ENCODE measurements around the gene DNASE1L3. TPM values are rescaled to one million over a fixed set of nuclear protein-coding genes. Genes with fewer than 3 reads are reported as not detected.
A peak's percentile ranks its signal among the peaks of the same experiment; 100 is the strongest.

Gene DNASE1L3
- total and polyA plus RNA-seq, 3 experiments from 2014 or later, result not detected

- Histone ChIP-seq H3K36me3 (ENCODE audit: insufficient read depth, low read length) (no peaks in the 10 kb centered on the region), H3K27me3 (ENCODE audit: insufficient read depth, low read length, poor library complexity, severe bottlenecking) (no peaks in the 10 kb centered on the region), H3K27ac (ENCODE audit: low read depth, low read length) (no peak overlapping the region), H3K9me3 (ENCODE audit: low read length) (no peaks in the 10 kb centered on the region), H3K4me1 (ENCODE audit: insufficient read depth, low read length) (no peaks in the 10 kb centered on the region), H3K4me3 (ENCODE audit: low read length) (no peak overlapping the region)
- Mint-ChIP-seq H3K9me3 (no peaks in the 10 kb centered on the region), H3K4me3 (no peak overlapping the region), H3K36me3 (no peaks in the 10 kb centered on the region), H3K27ac (peak overlapping the region in 1 of 8 donors; percentile 43), H3K27me3 (no peaks in the 10 kb centered on the region), H3K4me1 (peaks cover 0 to 3% (median 0%) of the 10 kb centered on the region in 3 donors)
- DNase-seq, result peak in 1 of 5 donors; percentile 15
- POLR2A ChIA-PET, result no interaction called here
- CTCF ChIA-PET, result interaction anchor here (1.3 kb wide), 1 partner anchor 15 kb away, joined by 5 read pairs; no protein-coding TSS in a partner anchor
Measured at GRCh38 chr3:58192069-58192468, 18.7 kb downstream of the DNASE1L3 start.

- ChIA-PET POLR2A (no interaction called here), CTCF (no interaction called here)
- no peak for DNase-seq
- Mint-ChIP-seq H3K36me3 (no peaks in the 10 kb centered on the region), H3K27ac (no peak overlapping the region), H3K4me3 (no peak overlapping the region), H3K27me3 (no peaks in the 10 kb centered on the region), H3K4me1 (peaks cover 0 to 3% (median 0%) of the 10 kb centered on the region in 3 donors), H3K9me3 (no peaks in the 10 kb centered on the region)
- Histone ChIP-seq H3K4me3 (ENCODE audit: low read length) (no peak overlapping the region), H3K36me3 (ENCODE audit: insufficient read depth, low read length) (no peaks in the 10 kb centered on the region), H3K27ac (ENCODE audit: low read depth, low read length) (no peak overlapping the region), H3K27me3 (ENCODE audit: insufficient read depth, low read length, poor library complexity, severe bottlenecking) (no peaks in the 10 kb centered on the region), H3K9me3 (ENCODE audit: low read length) (no peaks in the 10 kb centered on the region), H3K4me1 (ENCODE audit: insufficient read depth, low read length) (no peaks in the 10 kb centered on the region)
Measured at GRCh38 chr3:58191361-58191991, 19.3 kb downstream of the DNASE1L3 start.

- H3K4me1 Mint-ChIP-seq, result peaks cover 0 to 3% (median 0%) of the 10 kb centered on the region in 3 donors
- H3K27ac ChIP-seq (ENCODE audit: low read depth, low read length), result no peak overlapping the region
- CTCF ChIA-PET, result interaction anchor here (1.3 to 3.6 kb wide), 2 partner anchors 11 to 13 kb away, joined by 3 to 23 read pairs; no protein-coding TSS in a partner anchor
- no peaks in the 10 kb centered on the region for H3K9me3 Mint-ChIP-seq
- DNase-seq, result no peak
- no peaks in the 10 kb centered on the region for H3K4me1 ChIP-seq (ENCODE audit: insufficient read depth, low read length)
- no peak overlapping the region for H3K4me3 ChIP-seq (ENCODE audit: low read length)
- H3K27ac Mint-ChIP-seq, result no peak overlapping the region
- no peaks in the 10 kb centered on the region for H3K27me3 ChIP-seq (ENCODE audit: insufficient read depth, low read length, poor library complexity, severe bottlenecking)
- H3K27me3 Mint-ChIP-seq, result no peaks in the 10 kb centered on the region
- no peaks in the 10 kb centered on the region for H3K9me3 ChIP-seq (ENCODE audit: low read length)
- H3K4me3 Mint-ChIP-seq, result no peak overlapping the region
- H3K36me3 ChIP-seq (ENCODE audit: insufficient read depth, low read length), result no peaks in the 10 kb centered on the region
- POLR2A ChIA-PET, result no interaction called here
- no peaks in the 10 kb centered on the region for H3K36me3 Mint-ChIP-seq
Measured at GRCh38 chr3:58190882-58191281, 19.9 kb downstream of the DNASE1L3 start.

GRCh38 chr3:58190291-58190690 is 20.5 kb downstream of the DNASE1L3 start:
- peaks cover 0 to 3% (median 0%) of the 10 kb centered on the region in 3 donors for H3K4me1 Mint-ChIP-seq
- Histone ChIP-seq H3K36me3 (ENCODE audit: insufficient read depth, low read length) (no peaks in the 10 kb centered on the region), H3K27ac (ENCODE audit: low read depth, low read length) (no peak overlapping the region), H3K4me1 (ENCODE audit: insufficient read depth, low read length) (no peaks in the 10 kb centered on the region), H3K4me3 (ENCODE audit: low read length) (no peak overlapping the region), H3K9me3 (ENCODE audit: low read length) (no peaks in the 10 kb centered on the region), H3K27me3 (ENCODE audit: insufficient read depth, low read length, poor library complexity, severe bottlenecking) (no peaks in the 10 kb centered on the region)
- no peaks in the 10 kb centered on the region for H3K27me3 Mint-ChIP-seq
- ChIA-PET POLR2A (no interaction called here), CTCF (interaction anchor here (1.3 to 3.6 kb wide), 4 partner anchors 9 to 27 kb away, joined by 3 to 23 read pairs (median 4); no protein-coding TSS in a partner anchor)
- H3K4me3 Mint-ChIP-seq, result no peak overlapping the region
- no peak for DNase-seq
- no peaks in the 10 kb centered on the region for H3K36me3 Mint-ChIP-seq
- H3K27ac Mint-ChIP-seq, result no peak overlapping the region
- H3K9me3 Mint-ChIP-seq, result no peaks in the 10 kb centered on the region

GRCh38 chr3:58189691-58190090 is 21.1 kb downstream of the DNASE1L3 start:
- Mint-ChIP-seq H3K36me3 (no peaks in the 10 kb centered on the region), H3K9me3 (no peaks in the 10 kb centered on the region), H3K4me1 (peaks cover 0 to 3% (median 0%) of the 10 kb centered on the region in 3 donors), H3K4me3 (no peak overlapping the region), H3K27ac (peak overlapping the region in 1 of 8 donors; percentile 54), H3K27me3 (no peaks in the 10 kb centered on the region)
- H3K4me3 ChIP-seq (ENCODE audit: low read length), result no peak overlapping the region
- ChIA-PET POLR2A (no interaction called here), CTCF (interaction anchor here (1.0 to 3.6 kb wide), 5 partner anchors 10 to 28 kb away, joined by 3 to 23 read pairs (median 3); no protein-coding TSS in a partner anchor)
- H3K27me3 ChIP-seq (ENCODE audit: insufficient read depth, low read length, poor library complexity, severe bottlenecking), result no peaks in the 10 kb centered on the region
- H3K9me3 ChIP-seq (ENCODE audit: low read length), result no peaks in the 10 kb centered on the region
- H3K36me3 ChIP-seq (ENCODE audit: insufficient read depth, low read length), result no peaks in the 10 kb centered on the region
- no peaks in the 10 kb centered on the region for H3K4me1 ChIP-seq (ENCODE audit: insufficient read depth, low read length)
- DNase-seq, result no peak
- no peak overlapping the region for H3K27ac ChIP-seq (ENCODE audit: low read depth, low read length)

- Histone ChIP-seq H3K9me3 (ENCODE audit: low read length) (no peaks in the 10 kb centered on the region), H3K27me3 (ENCODE audit: insufficient read depth, low read length, poor library complexity, severe bottlenecking) (no peaks in the 10 kb centered on the region), H3K36me3 (ENCODE audit: insufficient read depth, low read length) (no peaks in the 10 kb centered on the region), H3K27ac (ENCODE audit: low read depth, low read length) (no peak overlapping the region), H3K4me3 (ENCODE audit: low read length) (no peak overlapping the region), H3K4me1 (ENCODE audit: insufficient read depth, low read length) (no peaks in the 10 kb centered on the region)
- no peak for DNase-seq
- H3K27ac Mint-ChIP-seq, result no peak overlapping the region
- peaks cover 0 to 3% (median 0%) of the 10 kb centered on the region in 3 donors for H3K4me1 Mint-ChIP-seq
- no peak overlapping the region for H3K4me3 Mint-ChIP-seq
- H3K9me3 Mint-ChIP-seq, result no peaks in the 10 kb centered on the region
- no peaks in the 10 kb centered on the region for H3K36me3 Mint-ChIP-seq
- POLR2A ChIA-PET, result interaction anchor here (1.1 kb wide), 1 partner anchor 117 kb away, joined by 3 read pairs; the partner anchor contains the start of genes HTD2 and RPP14
- H3K27me3 Mint-ChIP-seq, result no peaks in the 10 kb centered on the region
- CTCF ChIA-PET, result interaction anchor here (0.7 to 3.6 kb wide), 10 partner anchors 10 to 118 kb away, joined by 3 to 23 read pairs (median 4); no protein-coding TSS in a partner anchor
Measured at GRCh38 chr3:58188921-58189451, 21.8 kb downstream of the DNASE1L3 start.

- ChIA-PET POLR2A (interaction anchor here (1.1 kb wide), 1 partner anchor 118 kb away, joined by 3 read pairs; the partner anchor contains the start of genes HTD2 and RPP14), CTCF (interaction anchor here (0.8 to 3.6 kb wide), 12 partner anchors 8 to 228 kb away, joined by 3 to 23 read pairs (median 4); no protein-coding TSS in a partner anchor)
- Mint-ChIP-seq H3K4me3 (no peak overlapping the region), H3K9me3 (no peaks in the 10 kb centered on the region), H3K27ac (no peak overlapping the region), H3K27me3 (no peaks in the 10 kb centered on the region), H3K36me3 (no peaks in the 10 kb centered on the region), H3K4me1 (peaks cover 0 to 3% (median 0%) of the 10 kb centered on the region in 3 donors)
- Histone ChIP-seq H3K4me1 (ENCODE audit: insufficient read depth, low read length) (no peaks in the 10 kb centered on the region), H3K36me3 (ENCODE audit: insufficient read depth, low read length) (no peaks in the 10 kb centered on the region), H3K4me3 (ENCODE audit: low read length) (no peak overlapping the region), H3K9me3 (ENCODE audit: low read length) (no peaks in the 10 kb centered on the region), H3K27me3 (ENCODE audit: insufficient read depth, low read length, poor library complexity, severe bottlenecking) (no peaks in the 10 kb centered on the region), H3K27ac (ENCODE audit: low read depth, low read length) (no peak overlapping the region)
- DNase-seq, result no peak
Measured at GRCh38 chr3:58188173-58188564, 22.6 kb downstream of the DNASE1L3 start.

- Mint-ChIP-seq H3K9me3 (no peaks in the 10 kb centered on the region), H3K4me1 (peaks cover 0 to 3% (median 0%) of the 10 kb centered on the region in 3 donors), H3K27ac (peak overlapping the region in 1 of 8 donors; percentile 8), H3K36me3 (no peaks in the 10 kb centered on the region), H3K27me3 (no peaks in the 10 kb centered on the region), H3K4me3 (no peak overlapping the region)
- no peaks in the 10 kb centered on the region for H3K9me3 ChIP-seq (ENCODE audit: low read length)
- H3K4me3 ChIP-seq (ENCODE audit: low read length), result no peak overlapping the region
- H3K4me1 ChIP-seq (ENCODE audit: insufficient read depth, low read length), result no peaks in the 10 kb centered on the region
- POLR2A ChIA-PET, result no interaction called here
- CTCF ChIA-PET, result no interaction called here
- H3K27me3 ChIP-seq (ENCODE audit: insufficient read depth, low read length, poor library complexity, severe bottlenecking), result no peaks in the 10 kb centered on the region
- H3K36me3 ChIP-seq (ENCODE audit: insufficient read depth, low read length), result no peaks in the 10 kb centered on the region
- no peak for DNase-seq
- H3K27ac ChIP-seq (ENCODE audit: low read depth, low read length), result no peak overlapping the region
Measured at GRCh38 chr3:58184982-58185360, 25.8 kb downstream of the DNASE1L3 start.

Measured in CD8-positive, alpha-beta memory T cell (primary cell).